Keratinocyte (primary cell): ENCODE results near the gene EFCAB8. TPM values are rescaled to one million over a fixed set of nuclear protein-coding genes. Genes with fewer than 3 reads are reported as not detected.

Experiments
- DNase-seq: peaks from one replicate; pipeline ENCODE4 v3.0.0-alpha.2; 2011; ENCODE audit warnings: low read depth, missing footprints, low spot score
- FAIRE-seq: peaks from 2 replicates; lab custom pipeline; 2011; peaks lifted over from hg19 to GRCh38; lab: Jason Lieb, UNC
- H2AFZ ChIP-seq: 2 replicates; pipeline ENCODE4 v1.6.0; 2012; ENCODE audit warnings: low read length, control low read depth, inconsistent platforms; ENCODE audit not compliant: control insufficient read depth
- H3K27ac ChIP-seq: 2 replicates; pipeline ENCODE4 v1.5.1; 2011; ENCODE audit warnings: low read length; ENCODE audit not compliant: control insufficient read depth, insufficient read depth
- H3K27me3 ChIP-seq: 3 replicates; pipeline ENCODE4 v1.6.0; 2011; ENCODE audit warnings: low read length; ENCODE audit not compliant: control insufficient read depth, insufficient read depth; ENCODE audit errors: extremely low read depth
- H3K36me3 ChIP-seq, 2 experiments: 2 replicates in 1 of 2; 3 replicates in 1 of 2; pipeline ENCODE4 v1.5.1; 2011; ENCODE audit warnings: low read length in 2 of 2, mild to moderate bottlenecking in 1 of 2; ENCODE audit not compliant: control insufficient read depth in 2 of 2, insufficient read depth in 2 of 2; ENCODE audit errors: extremely low read depth in 1 of 2
- H3K4me1 ChIP-seq: 3 replicates; pipeline ENCODE4 v1.5.1; 2011; ENCODE audit warnings: low read length; ENCODE audit not compliant: control insufficient read depth, insufficient read depth; ENCODE audit errors: extremely low read depth
- H3K4me2 ChIP-seq: 3 replicates; pipeline ENCODE4 v1.6.0; 2011; ENCODE audit warnings: low read depth, low read length; ENCODE audit not compliant: control insufficient read depth, insufficient read depth; ENCODE audit errors: extremely low read depth
- H3K4me3 ChIP-seq, 3 experiments: fragments of 200-600 bp in 1 of 3; sonication (generic) in 1 of 3; 2 replicates in 2 of 3; 3 replicates in 1 of 3; pipeline ENCODE4 v1.5.1; 2011 to 2016; ENCODE audit warnings: low read length in 3 of 3, mild to moderate bottlenecking in 3 of 3, control low read depth in 2 of 3, inconsistent platforms in 1 of 3, low read depth in 1 of 3, mixed read lengths in 1 of 3, mixed run types in 1 of 3, moderate library complexity in 1 of 3; ENCODE audit not compliant: control insufficient read depth in 2 of 3, insufficient read depth in 2 of 3; ENCODE audit errors: extremely low read depth in 1 of 3
- H3K79me2 ChIP-seq: 2 replicates; pipeline ENCODE4 v1.6.0; 2012; ENCODE audit warnings: low read length; ENCODE audit not compliant: control insufficient read depth, insufficient read depth
- H3K9ac ChIP-seq: 3 replicates; pipeline ENCODE4 v1.6.0; 2011; ENCODE audit warnings: low read length; ENCODE audit not compliant: control insufficient read depth, insufficient read depth; ENCODE audit errors: extremely low read depth
- H3K9me1 ChIP-seq: 3 replicates; pipeline ENCODE4 v1.6.0; 2011; ENCODE audit warnings: low read length; ENCODE audit not compliant: control insufficient read depth, insufficient read depth; ENCODE audit errors: extremely low read depth
- H3K9me3 ChIP-seq: 2 replicates; pipeline ENCODE4 v1.5.1; 2012; ENCODE audit warnings: low read depth, low read length; ENCODE audit not compliant: control insufficient read depth
- H4K20me1 ChIP-seq: 3 replicates; pipeline ENCODE4 v1.6.0; 2011; ENCODE audit warnings: low read length; ENCODE audit not compliant: control insufficient read depth, insufficient read depth; ENCODE audit errors: extremely low read depth
- EZH2 ChIP-seq: IDR thresholded peaks from one replicate; pipeline ENCODE4 v1.6.1; 2012; ENCODE audit warnings: inconsistent platforms, mild to moderate bottlenecking, low read length, moderate library complexity
- dilution Hi-C: fragments of 300-500 bp; cut with MboI; formaldehyde crosslinking; loops from one replicate; pipeline ENCODE4 v1.7.0; 2020; ENCODE audit warnings: low sequenced_read_pairs; ENCODE audit not compliant: extremely low pct_ligation_motif_present
- polyA plus RNA-seq, 5 experiments: library from polyadenylated mRNA; depleted of rRNA in 3 of 5; stranded (reverse) in 3 of 5; stranded (forward) in 1 of 5; unstranded in 1 of 5; fragments of >200 nt; gene quantifications; 1 replicate in 1 of 5; 2 replicates in 3 of 5; 3 replicates in 1 of 5; pipeline versions ENCODE4 v1.2.1 to v1.2.3, GENCODE V29; 2011 to 2012; ENCODE audit warnings: missing spikeins in 2 of 5, low read depth in 1 of 5, low replicate concordance in 1 of 5
- TF ChIP-seq, protein P1 (sequence below), 3 experiments: IDR thresholded peaks in 1 of 3; conservative IDR thresholded peaks in 1 of 3; optimal IDR thresholded peaks in 1 of 3; 2 replicates in 2 of 3; 3 replicates in 1 of 3; pipeline versions ENCODE3 to v1.5.1; 2011; ENCODE audit warnings: low read length in 3 of 3, mild to moderate bottlenecking in 3 of 3, moderate library complexity in 2 of 3, control low read depth in 1 of 3, inconsistent platforms in 1 of 3; ENCODE audit not compliant: insufficient read depth in 2 of 3; ENCODE audit errors: extremely low read depth in 1 of 3

The EFCAB8 gene
- polyA plus RNA-seq, 1 donor (not counting 4 experiments of a cell fraction or from before 2014, with no cell fraction given) = 0.03 TPM

- no peaks in the 10 kb centered on the region for H3K36me3 ChIP-seq
- H3K4me2 ChIP-seq = no peak overlapping the region
- H3K4me3 ChIP-seq = no peak overlapping the region
- DNase-seq (no peak), FAIRE-seq (no peak)
- peaks cover 9% of the 10 kb centered on the region for H3K4me1 ChIP-seq
- no peaks in the 10 kb centered on the region for H3K9me3 ChIP-seq
- no peak overlapping the region for H2AFZ ChIP-seq
- no peaks in the 10 kb centered on the region for H3K79me2 ChIP-seq
- H3K27me3 ChIP-seq = no peaks in the 10 kb centered on the region
- dilution Hi-C loops = no loop called here
- H4K20me1 ChIP-seq = peaks cover 4% of the 10 kb centered on the region
- H3K9ac ChIP-seq = no peak overlapping the region
- no peaks in the 10 kb centered on the region for H3K9me1 ChIP-seq
- TF ChIP-seq EZH2 = no peak
- TF ChIP-seq, protein P1, sequence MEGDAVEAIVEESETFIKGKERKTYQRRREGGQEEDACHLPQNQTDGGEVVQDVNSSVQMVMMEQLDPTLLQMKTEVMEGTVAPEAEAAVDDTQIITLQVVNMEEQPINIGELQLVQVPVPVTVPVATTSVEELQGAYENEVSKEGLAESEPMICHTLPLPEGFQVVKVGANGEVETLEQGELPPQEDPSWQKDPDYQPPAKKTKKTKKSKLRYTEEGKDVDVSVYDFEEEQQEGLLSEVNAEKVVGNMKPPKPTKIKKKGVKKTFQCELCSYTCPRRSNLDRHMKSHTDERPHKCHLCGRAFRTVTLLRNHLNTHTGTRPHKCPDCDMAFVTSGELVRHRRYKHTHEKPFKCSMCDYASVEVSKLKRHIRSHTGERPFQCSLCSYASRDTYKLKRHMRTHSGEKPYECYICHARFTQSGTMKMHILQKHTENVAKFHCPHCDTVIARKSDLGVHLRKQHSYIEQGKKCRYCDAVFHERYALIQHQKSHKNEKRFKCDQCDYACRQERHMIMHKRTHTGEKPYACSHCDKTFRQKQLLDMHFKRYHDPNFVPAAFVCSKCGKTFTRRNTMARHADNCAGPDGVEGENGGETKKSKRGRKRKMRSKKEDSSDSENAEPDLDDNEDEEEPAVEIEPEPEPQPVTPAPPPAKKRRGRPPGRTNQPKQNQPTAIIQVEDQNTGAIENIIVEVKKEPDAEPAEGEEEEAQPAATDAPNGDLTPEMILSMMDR (optimal IDR thresholded peaks at IDR 0.05 in 1 of 3, IDR thresholded peaks at IDR 0.05 in 1 of 3, conservative IDR thresholded peaks at IDR 0.05 in 1 of 3; ENCODE audit: extremely low read depth in 1 of 3, insufficient read depth in 2 of 3, low read length in 3 of 3) = no peak
- no peak overlapping the region for H3K27ac ChIP-seq
Measured at GRCh38 chr20:32891926-32892660, 33.4 kb downstream of the EFCAB8 start.

DNA sequence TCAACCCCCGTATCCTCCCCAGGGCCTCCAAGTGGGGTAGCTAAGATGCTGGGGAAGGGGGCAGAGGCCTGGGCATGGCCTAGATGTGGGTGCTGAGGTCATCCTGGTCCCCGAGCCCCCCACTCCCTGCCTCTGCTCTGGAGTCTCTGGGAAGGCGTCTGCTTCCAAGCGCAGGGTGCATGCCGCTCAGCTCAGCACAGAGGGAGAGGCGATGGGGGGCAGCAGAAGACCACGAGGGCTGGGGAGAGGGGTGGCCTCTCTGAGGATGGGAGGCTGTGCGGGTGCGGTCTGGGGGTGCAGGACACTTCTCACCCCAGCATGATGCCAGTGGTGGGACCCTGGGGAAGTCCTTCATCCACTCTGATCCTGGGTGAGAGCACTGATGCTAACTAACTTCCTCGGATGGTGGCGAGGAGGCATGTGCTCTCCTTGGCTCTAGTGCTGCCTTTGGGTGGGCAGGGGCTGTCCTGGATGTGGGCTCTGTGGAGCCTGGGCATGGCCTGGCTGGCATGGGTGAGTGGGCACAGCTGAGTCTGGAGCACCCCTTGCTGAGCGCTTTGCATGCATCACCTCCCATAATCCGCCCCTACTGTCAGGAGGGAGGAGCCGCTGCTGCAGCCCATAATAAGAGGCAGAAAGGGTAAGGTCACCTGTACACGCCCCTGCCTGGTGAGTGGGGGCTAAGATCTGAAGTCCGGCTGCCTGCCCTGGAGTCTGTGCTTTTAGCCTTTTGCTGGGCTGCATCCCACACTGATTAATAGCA lies 34.7 kb downstream of the EFCAB8 start:
- dilution Hi-C loops = no loop called here
- TF ChIP-seq EZH2 = no peak
- TF ChIP-seq, protein P1 (optimal IDR thresholded peaks at IDR 0.05 in 1 of 3, IDR thresholded peaks at IDR 0.05 in 1 of 3, conservative IDR thresholded peaks at IDR 0.05 in 1 of 3; ENCODE audit: extremely low read depth in 1 of 3, insufficient read depth in 2 of 3, low read length in 3 of 3) = no peak
- Histone ChIP-seq H3K4me3 (no peak overlapping the region), H3K36me3 (no peaks in the 10 kb centered on the region), H3K9me1 (no peaks in the 10 kb centered on the region), H2AFZ (no peak overlapping the region), H3K4me1 (peaks cover 9% of the 10 kb centered on the region), H4K20me1 (peaks cover 4% of the 10 kb centered on the region), H3K9ac (no peak overlapping the region), H3K27ac (no peak overlapping the region), H3K4me2 (no peak overlapping the region), H3K9me3 (no peaks in the 10 kb centered on the region), H3K79me2 (no peaks in the 10 kb centered on the region), H3K27me3 (no peaks in the 10 kb centered on the region)
- FAIRE-seq (no peak), DNase-seq (no peak)
